Prostate gland (tissue), 2 donors: ENCODE measurements around the gene KCNQ4.

Experiments used
- CTCF ChIP-seq, 4 experiments: fragments of 200-600 bp in 2 of 4; fragments of 450-650 bp in 2 of 4; sonication (generic) in 2 of 4; IDR thresholded peaks; 1 replicate in 3 of 4; 2 replicates in 1 of 4; pipeline ENCODE4 v1.5.1; 2016 to 2019; ENCODE audit warnings: antibody characterized with exemption in 4 of 4, mild to moderate bottlenecking in 2 of 4, moderate library complexity in 2 of 4
- POLR2A ChIP-seq: fragments of 450-650 bp; IDR thresholded peaks from one replicate; pipeline ENCODE4 v1.6.1; 2016; ENCODE audit warnings: antibody characterized with exemption, mild to moderate bottlenecking
- POLR2AphosphoS5 ChIP-seq: sonication (generic); formaldehyde crosslinking; IDR thresholded peaks from one replicate; pipeline ENCODE4 v1.6.1; 2017; ENCODE audit warnings: antibody characterized with exemption

DNA sequence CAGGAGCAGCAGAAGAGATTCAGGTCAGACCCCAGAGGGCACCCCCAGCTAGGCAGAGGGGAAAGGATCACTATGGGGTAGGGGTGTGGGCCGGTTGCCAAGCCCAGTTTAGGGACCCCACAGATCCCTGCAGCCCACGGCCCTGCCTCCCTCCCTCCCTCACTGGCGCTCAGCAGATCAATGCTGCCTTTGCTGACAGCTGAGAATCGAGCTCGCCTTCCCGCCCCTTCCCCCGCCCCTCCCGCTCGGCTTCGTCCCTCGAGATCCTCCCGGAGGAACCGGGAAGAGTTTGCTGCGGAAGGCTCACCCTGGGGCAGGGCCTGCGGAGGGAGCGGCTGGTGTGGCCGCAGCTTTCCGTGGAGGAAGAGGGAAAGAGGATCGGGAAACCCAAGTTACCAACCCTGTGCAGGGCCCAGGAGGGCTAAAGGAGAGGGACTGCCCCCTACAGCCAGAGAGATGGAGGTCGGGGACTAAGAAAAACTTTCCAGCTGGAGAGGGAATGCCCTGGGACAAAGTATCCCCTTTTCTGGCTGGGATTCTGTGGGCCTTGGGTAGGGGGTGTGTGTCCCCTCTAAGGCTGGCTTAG is 1.1 kb upstream of the KCNQ4 start:
- TF ChIP-seq CTCF (IDR thresholded peaks at IDR 0.05): no peak
- no peak for TF ChIP-seq POLR2A
- no peak for TF ChIP-seq POLR2AphosphoS5
